Fibroblast of skin of abdomen (primary cell): ENCODE measurements around the gene IL23R. TPM values are rescaled to one million over a fixed set of nuclear protein-coding genes. Genes with fewer than 3 reads are reported as not detected.
"Not testable (repeated sequence)": the region's sequence is repeated elsewhere in the genome, so short reads cannot be mapped to it uniquely, and the experiment has no call there.

Experiments used
- DNase-seq: peaks from one replicate; pipeline ENCODE4 v3.0.0-alpha.2; 2013
- polyA plus RNA-seq, 2 experiments: library from polyadenylated mRNA; unstranded; fragments of 120-200 nt; gene quantifications; one replicate each; pipeline ENCODE4 v1.2.1, GENCODE V29; 2013; ENCODE audit not compliant: insufficient read length in 2 of 2

IL23R gene, protein sequence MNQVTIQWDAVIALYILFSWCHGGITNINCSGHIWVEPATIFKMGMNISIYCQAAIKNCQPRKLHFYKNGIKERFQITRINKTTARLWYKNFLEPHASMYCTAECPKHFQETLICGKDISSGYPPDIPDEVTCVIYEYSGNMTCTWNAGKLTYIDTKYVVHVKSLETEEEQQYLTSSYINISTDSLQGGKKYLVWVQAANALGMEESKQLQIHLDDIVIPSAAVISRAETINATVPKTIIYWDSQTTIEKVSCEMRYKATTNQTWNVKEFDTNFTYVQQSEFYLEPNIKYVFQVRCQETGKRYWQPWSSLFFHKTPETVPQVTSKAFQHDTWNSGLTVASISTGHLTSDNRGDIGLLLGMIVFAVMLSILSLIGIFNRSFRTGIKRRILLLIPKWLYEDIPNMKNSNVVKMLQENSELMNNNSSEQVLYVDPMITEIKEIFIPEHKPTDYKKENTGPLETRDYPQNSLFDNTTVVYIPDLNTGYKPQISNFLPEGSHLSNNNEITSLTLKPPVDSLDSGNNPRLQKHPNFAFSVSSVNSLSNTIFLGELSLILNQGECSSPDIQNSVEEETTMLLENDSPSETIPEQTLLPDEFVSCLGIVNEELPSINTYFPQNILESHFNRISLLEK
- not detected for polyA plus RNA-seq (2013, experiment 1 of 2; ENCODE audit: insufficient read length)
- not detected for polyA plus RNA-seq (2013, experiment 2 of 2; ENCODE audit: insufficient read length)

DNA sequence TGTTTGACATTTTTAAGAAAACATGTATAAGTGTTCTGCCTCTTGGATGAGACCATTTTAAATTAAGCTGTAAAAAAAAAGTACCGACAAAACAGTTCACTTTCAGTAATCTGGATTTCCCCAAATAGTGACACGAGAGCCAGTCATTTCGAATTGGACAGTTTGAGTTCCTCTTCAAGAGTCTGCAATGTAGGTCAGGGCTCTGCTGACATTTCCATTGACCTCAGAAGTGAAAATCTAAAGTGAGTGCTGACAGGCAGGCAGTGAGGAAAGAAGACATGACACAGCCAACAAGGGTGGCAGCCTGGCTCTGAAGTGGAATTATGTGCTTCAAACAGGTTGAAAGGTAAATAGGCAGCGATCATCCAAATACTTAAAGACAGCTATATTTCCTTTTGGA lies at the start of gene IL23R:
Gene IL23R (plus strand): TSS at position 259 of the 400 bp plus-strand sequence. CDS start 1,667 bp downstream, outside the sequence.
- no peak for DNase-seq

DNA sequence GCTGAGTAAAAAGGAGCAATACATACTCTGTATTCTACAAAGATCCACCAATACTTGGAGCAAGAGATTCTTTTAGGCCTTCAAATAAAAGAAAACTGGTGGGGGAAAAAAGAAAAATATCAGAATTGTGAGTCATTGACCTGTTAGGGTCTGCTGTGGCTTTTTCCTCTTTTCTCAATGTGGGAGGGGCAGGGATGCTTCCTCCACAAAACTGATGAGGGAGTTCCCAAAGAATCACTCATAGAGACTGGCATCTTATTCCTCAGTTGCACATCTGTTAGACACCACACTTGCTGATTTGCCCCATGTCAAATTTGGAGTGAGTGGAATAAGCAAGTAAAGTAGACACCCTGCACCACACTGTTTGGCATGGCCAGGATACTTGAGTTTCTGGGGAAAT lies 48.1 kb upstream of the IL23R start:
- peak; percentile 12 for DNase-seq

GRCh38 chr1:67118646-67119045 lies 47.6 kb upstream of the IL23R start:
- DNase-seq, result no peak

DNA sequence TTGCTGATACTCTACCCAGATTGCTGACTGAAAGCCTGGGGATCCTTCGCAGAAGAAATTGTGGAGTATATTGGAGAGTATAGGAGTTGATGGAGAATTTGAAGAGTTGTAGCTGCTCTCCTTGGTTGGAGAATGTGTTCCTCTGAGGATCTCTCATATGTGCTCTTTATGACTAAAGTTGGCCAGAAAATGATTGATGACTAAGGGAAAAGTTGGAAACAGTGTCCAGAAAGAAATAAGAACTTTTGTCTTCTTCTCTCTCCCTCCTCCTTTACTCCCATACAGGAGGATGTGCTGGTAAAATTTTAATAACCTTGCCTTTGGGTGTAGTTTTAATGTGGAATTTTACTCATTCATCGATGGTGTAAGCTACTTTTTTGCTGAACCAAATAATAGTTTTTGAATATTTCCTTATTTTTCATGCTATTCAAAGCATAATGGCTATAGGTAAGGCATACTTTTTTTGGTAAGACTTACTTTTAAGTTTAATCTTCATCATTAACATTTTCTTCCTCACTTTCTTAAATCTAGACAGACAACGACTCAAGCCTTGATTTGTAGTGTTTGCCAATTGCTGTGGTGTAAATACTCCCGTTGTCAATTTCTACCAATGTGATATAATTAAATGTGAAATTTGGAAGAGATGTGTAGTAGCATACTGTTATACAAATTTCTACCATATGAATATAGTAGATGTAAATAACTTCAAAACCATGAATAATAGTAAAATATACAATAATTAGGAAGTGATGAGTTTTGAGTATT lies 45.2 kb upstream of the IL23R start:
- no peak for DNase-seq

GRCh38 chr1:67124455-67124854 lies 41.8 kb upstream of the IL23R start:
- DNase-seq, result no peak

GRCh38 chr1:67126111-67126746 lies 40.0 kb upstream of the IL23R start:
- no peak for DNase-seq

DNA sequence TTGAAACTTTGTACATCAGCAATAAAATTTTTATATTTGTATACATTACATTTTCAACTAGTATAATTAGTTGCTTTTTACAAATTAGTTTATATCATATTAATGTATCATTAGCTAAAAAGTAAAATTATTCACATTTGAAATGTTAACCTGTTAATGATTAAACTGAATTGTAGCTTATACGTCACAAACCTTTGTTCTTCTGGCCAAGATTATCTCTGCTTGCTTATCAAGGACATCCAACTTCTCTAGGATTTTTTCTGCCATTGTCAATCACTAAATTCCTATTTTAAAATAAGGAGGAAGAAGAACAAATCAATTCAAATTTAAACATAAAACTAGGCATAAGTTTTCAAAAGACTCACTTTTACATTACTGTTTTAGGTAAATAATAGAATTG lies 39.3 kb upstream of the IL23R start:
- no peak for DNase-seq

- DNase-seq, result no peak
Observed at GRCh38 chr1:67130673-67131072, 35.6 kb upstream of the IL23R start.

DNA sequence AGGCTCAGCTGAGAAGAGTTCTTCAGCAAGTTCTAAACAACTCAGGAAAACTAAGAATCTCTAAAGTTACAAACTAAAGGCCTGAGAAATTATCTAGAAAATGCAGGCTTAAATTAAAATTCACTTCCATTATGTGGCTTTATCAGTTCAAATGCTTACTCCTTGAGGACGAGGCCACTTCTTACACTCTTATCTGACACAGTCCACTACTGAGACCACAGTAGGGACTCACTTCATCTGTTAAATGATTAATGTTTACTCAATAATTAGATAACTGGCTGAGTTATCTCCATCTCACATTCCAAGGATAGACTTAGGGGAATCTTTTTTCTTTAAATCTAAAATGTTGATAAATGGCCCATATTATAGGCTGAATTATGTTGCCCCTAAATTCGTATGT lies 33.1 kb upstream of the IL23R start:
- DNase-seq, result no peak

GRCh38 chr1:67134695-67135094 lies 31.6 kb upstream of the IL23R start, which contains the start of gene C1orf141:
C1orf141 (minus strand) TSS chr1:67134970; CDS start chr1:67127240, 7,730 bp downstream.
- peak; percentile 26 for DNase-seq

- DNase-seq, result peak; percentile 92
Observed at GRCh38 chr1:67135354-67135753, 30.9 kb upstream of the IL23R start.

GRCh38 chr1:67137307-67137753 lies 28.9 kb upstream of the IL23R start:
- DNase-seq, result no peak

- DNase-seq, result no peak
Observed at GRCh38 chr1:67138813-67139499, 27.3 kb upstream of the IL23R start.

GRCh38 chr1:67140460-67140859 lies 25.8 kb upstream of the IL23R start:
- no peak for DNase-seq

DNA sequence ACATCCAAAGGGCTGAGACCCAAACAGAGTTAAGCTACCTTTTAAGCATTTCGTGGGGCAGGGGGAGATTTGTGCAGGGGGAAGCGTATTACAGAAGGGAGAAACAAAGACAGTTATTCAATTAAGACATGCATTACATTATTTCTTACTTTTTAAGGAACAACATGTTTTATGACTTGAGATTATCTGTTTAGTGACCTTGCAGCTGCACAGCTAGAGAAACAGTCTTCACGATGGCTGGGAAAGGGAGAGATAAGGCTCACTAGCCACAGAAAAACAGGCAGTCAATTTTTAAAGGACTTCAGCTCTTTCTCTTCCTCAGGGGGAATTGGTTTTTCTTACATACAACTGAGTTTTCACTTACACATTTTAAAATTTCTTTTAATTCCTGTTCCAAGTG lies 24.4 kb upstream of the IL23R start:
- DNase-seq, result not testable (repeated sequence)

GRCh38 chr1:67142931-67143330 lies 23.3 kb upstream of the IL23R start:
- no peak for DNase-seq

- no peak for DNase-seq
Observed at GRCh38 chr1:67143966-67144365, 22.3 kb upstream of the IL23R start.

GRCh38 chr1:67144696-67145095 lies 21.6 kb upstream of the IL23R start:
- DNase-seq, result no peak

- no peak for DNase-seq
Observed at GRCh38 chr1:67146101-67146500, 20.2 kb upstream of the IL23R start.

- no peak for DNase-seq
Observed at GRCh38 chr1:67146539-67146938, 19.7 kb upstream of the IL23R start.

DNA sequence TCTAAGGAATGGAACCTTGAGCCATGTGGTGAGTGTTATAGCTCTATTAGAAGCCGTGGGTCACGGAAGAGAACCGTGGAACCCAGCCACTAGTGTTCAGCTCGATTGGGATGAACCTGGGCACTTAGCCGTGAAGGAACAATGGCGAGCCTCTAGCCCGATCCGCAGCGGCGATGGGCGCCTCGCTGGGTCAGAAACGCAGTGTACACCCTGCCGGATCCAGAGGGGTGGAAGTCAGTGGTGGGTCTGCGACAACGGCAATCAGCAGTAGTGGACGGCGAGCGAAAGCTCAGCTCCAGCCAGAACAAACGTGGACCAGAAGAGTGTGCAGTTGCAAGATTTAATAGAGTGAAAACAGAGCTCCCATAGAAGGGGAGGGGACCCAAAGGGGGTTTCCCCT lies 18.3 kb upstream of the IL23R start:
- not testable (repeated sequence) for DNase-seq
